SU-DHL-6 (cell line): ENCODE data around the gene BCAS3.
A peak's percentile ranks its signal among the peaks of the same experiment; 100 is the strongest.

Experiments
- H2AFZ ChIP-seq: fragments of 200-600 bp; sonication (generic); 2 replicates; pipeline ENCODE4 v1.6.1; 2014; ENCODE audit warnings: low read depth, mild to moderate bottlenecking, moderate library complexity, mixed read lengths, antibody characterized with exemption, low read length; ENCODE audit not compliant: severe bottlenecking
- H3F3A ChIP-seq: fragments of 200-600 bp; shearing (Covaris generic); 2 replicates; pipeline ENCODE4 v1.6.0; 2016; ENCODE audit warnings: antibody characterized with exemption, mild to moderate bottlenecking; ENCODE audit not compliant: insufficient read depth
- H3K27ac ChIP-seq: fragments of 200-600 bp; sonication (generic); 2 replicates; pipeline ENCODE4 v1.5.1; 2016; ENCODE audit warnings: low read depth, mild to moderate bottlenecking, low read length, moderate library complexity, mixed read lengths
- H3K27me3 ChIP-seq: fragments of 200-600 bp; sonication (generic), shearing (Covaris generic); 2 replicates; pipeline ENCODE4 v1.6.0; 2014; ENCODE audit warnings: mild to moderate bottlenecking, low read length
- H3K36me3 ChIP-seq: fragments of 200-600 bp; sonication (generic); 2 replicates; pipeline ENCODE4 v1.6.1; 2014; ENCODE audit warnings: mild to moderate bottlenecking, low read length, mixed read lengths
- H3K4me2 ChIP-seq: fragments of 300-600, 200-600 bp; shearing (Covaris generic), sonication (generic); 2 replicates; pipeline ENCODE4 v1.6.0; 2014; ENCODE audit warnings: low read length, low read depth, mild to moderate bottlenecking; ENCODE audit not compliant: poor library complexity, severe bottlenecking
- H3K4me3 ChIP-seq: fragments of 200-600 bp; sonication (generic); 2 replicates; pipeline ENCODE4 v1.5.1; 2014; ENCODE audit warnings: antibody characterized with exemption, low read length, mild to moderate bottlenecking, mixed read lengths; ENCODE audit not compliant: insufficient read depth, poor library complexity, severe bottlenecking
- H3K79me2 ChIP-seq: fragments of 200-600 bp; sonication (generic); 2 replicates; pipeline ENCODE4 v1.6.1; 2014; ENCODE audit warnings: mild to moderate bottlenecking, low read length, moderate library complexity; ENCODE audit not compliant: insufficient read depth
- H3K9ac ChIP-seq: fragments of 200-600 bp; sonication (generic); 2 replicates; pipeline ENCODE4 v1.7.0; 2014; ENCODE audit warnings: mild to moderate bottlenecking, low read length
- H3K9me2 ChIP-seq: fragments of 200-600 bp; sonication (generic); replicated peaks from 2 replicates; pipeline ENCODE4 v1.6.1; 2014; ENCODE audit warnings: low read length; ENCODE audit not compliant: insufficient read depth
- H3K9me3 ChIP-seq: fragments of 200-600 bp; sonication (generic); 2 replicates; pipeline ENCODE4 v1.6.1; 2014; ENCODE audit warnings: low read length, mixed read lengths; ENCODE audit not compliant: insufficient read depth
- H4K20me1 ChIP-seq: fragments of 200-600 bp; sonication (generic); 2 replicates; pipeline ENCODE4 v1.6.1; 2014; ENCODE audit warnings: low read depth, mild to moderate bottlenecking, antibody characterized with exemption, low read length, moderate library complexity, mixed read lengths
- CTCF ChIP-seq: fragments of 200-600 bp; sonication (generic); IDR thresholded peaks from one replicate; pipeline ENCODE4 v1.5.1; 2017; ENCODE audit warnings: antibody characterized with exemption, mild to moderate bottlenecking, low read length, moderate library complexity; ENCODE audit not compliant: insufficient read depth, poor library complexity, severe bottlenecking
- EZH2phosphoT487 ChIP-seq: fragments of 200-600 bp; sonication (generic), shearing (Covaris generic); conservative IDR thresholded peaks from 2 replicates; pipeline ENCODE4 v1.6.1; 2018; ENCODE audit warnings: mild to moderate bottlenecking, antibody characterized with exemption, low read length, moderate library complexity, mixed read lengths

BCAS3 gene

GRCh38 chr17:60717814-60718213 is 40.2 kb downstream of the BCAS3 start:
- Histone ChIP-seq H3F3A (no peaks in the 10 kb centered on the region), H3K9me3 (no peaks in the 10 kb centered on the region), H3K27ac (no peak overlapping the region), H3K9ac (no peak overlapping the region), H4K20me1 (no peaks in the 10 kb centered on the region), H3K27me3 (no peaks in the 10 kb centered on the region), H3K9me2 (no peaks in the 10 kb centered on the region), H3K36me3 (no peaks in the 10 kb centered on the region), H3K79me2 (no peaks in the 10 kb centered on the region), H3K4me3 (no peak overlapping the region), H2AFZ (no peak overlapping the region), H3K4me2 (no peak overlapping the region)
- TF ChIP-seq EZH2phosphoT487 (no peak), CTCF (no peak)

- Histone ChIP-seq H4K20me1 (no peaks in the 10 kb centered on the region), H3K4me2 (no peak overlapping the region), H3K9me3 (no peaks in the 10 kb centered on the region), H3K27ac (no peak overlapping the region), H3F3A (no peaks in the 10 kb centered on the region), H3K36me3 (no peaks in the 10 kb centered on the region), H2AFZ (no peak overlapping the region), H3K9ac (no peak overlapping the region), H3K27me3 (no peaks in the 10 kb centered on the region), H3K79me2 (no peaks in the 10 kb centered on the region), H3K9me2 (no peaks in the 10 kb centered on the region), H3K4me3 (no peak overlapping the region)
- TF ChIP-seq EZH2phosphoT487 (no peak), CTCF (peak; percentile 80)
These were observed 43.3 kb downstream of the BCAS3 start for GRCh38 chr17:60720763-60721531.

- Histone ChIP-seq H3K79me2 (no peaks in the 10 kb centered on the region), H3F3A (no peaks in the 10 kb centered on the region), H3K9me2 (no peaks in the 10 kb centered on the region), H3K4me2 (no peak overlapping the region), H3K27ac (no peak overlapping the region), H3K36me3 (no peaks in the 10 kb centered on the region), H4K20me1 (no peaks in the 10 kb centered on the region), H3K27me3 (no peaks in the 10 kb centered on the region), H3K9ac (no peak overlapping the region), H2AFZ (no peak overlapping the region), H3K9me3 (no peaks in the 10 kb centered on the region), H3K4me3 (no peak overlapping the region)
- TF ChIP-seq EZH2phosphoT487 (no peak), CTCF (no peak)
These were observed 47.0 kb downstream of the BCAS3 start for GRCh38 chr17:60724647-60725046.
